Testis (tissue), 2 donors: ENCODE measurements around the gene MYO1D.

Source experiments
- POLR2A ChIP-seq: fragments of 450-650 bp; IDR thresholded peaks from one replicate; pipeline ENCODE4 v1.6.1; 2017; ENCODE audit warnings: antibody characterized with exemption, mild to moderate bottlenecking, moderate library complexity
- TF ChIP-seq, protein P1 (sequence below), 3 experiments: fragments of 450-650 bp in 2 of 3; fragments of 200-600 bp in 1 of 3; sonication (generic) in 1 of 3; IDR thresholded peaks; one replicate each; pipeline ENCODE4 v1.5.1; 2016 to 2019; ENCODE audit warnings: antibody characterized with exemption in 3 of 3, mild to moderate bottlenecking in 2 of 3, moderate library complexity in 1 of 3

DNA sequence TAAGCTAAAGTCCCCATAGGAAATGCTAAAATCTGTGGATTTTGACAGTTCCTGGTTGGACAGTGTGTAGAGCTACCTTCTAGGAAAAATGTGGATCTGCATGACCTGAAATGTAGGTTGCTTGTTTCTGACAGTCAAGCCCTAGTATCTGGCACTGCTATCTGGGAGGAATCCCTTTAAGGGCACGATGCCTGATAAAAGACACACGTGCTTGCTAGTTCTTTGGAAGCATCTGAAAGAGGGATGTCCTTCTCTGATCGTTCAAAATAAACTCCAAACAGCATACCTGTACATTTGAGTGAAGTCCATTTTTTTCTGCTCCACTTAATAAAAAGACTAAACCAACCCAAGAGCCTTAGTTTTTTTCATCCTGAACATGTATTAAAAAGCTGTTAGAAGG lies 288.8 kb downstream of the MYO1D start:
- TF ChIP-seq, protein P1, sequence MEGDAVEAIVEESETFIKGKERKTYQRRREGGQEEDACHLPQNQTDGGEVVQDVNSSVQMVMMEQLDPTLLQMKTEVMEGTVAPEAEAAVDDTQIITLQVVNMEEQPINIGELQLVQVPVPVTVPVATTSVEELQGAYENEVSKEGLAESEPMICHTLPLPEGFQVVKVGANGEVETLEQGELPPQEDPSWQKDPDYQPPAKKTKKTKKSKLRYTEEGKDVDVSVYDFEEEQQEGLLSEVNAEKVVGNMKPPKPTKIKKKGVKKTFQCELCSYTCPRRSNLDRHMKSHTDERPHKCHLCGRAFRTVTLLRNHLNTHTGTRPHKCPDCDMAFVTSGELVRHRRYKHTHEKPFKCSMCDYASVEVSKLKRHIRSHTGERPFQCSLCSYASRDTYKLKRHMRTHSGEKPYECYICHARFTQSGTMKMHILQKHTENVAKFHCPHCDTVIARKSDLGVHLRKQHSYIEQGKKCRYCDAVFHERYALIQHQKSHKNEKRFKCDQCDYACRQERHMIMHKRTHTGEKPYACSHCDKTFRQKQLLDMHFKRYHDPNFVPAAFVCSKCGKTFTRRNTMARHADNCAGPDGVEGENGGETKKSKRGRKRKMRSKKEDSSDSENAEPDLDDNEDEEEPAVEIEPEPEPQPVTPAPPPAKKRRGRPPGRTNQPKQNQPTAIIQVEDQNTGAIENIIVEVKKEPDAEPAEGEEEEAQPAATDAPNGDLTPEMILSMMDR (IDR thresholded peaks at IDR 0.05), result no peak
- no peak for TF ChIP-seq POLR2A
